ENCODE measurements around the gene SNX8.
"Not testable (repeated sequence)": the region's sequence is repeated elsewhere in the genome, so short reads cannot be mapped to it uniquely, and the experiment has no call there.

SNX8 gene

DNA sequence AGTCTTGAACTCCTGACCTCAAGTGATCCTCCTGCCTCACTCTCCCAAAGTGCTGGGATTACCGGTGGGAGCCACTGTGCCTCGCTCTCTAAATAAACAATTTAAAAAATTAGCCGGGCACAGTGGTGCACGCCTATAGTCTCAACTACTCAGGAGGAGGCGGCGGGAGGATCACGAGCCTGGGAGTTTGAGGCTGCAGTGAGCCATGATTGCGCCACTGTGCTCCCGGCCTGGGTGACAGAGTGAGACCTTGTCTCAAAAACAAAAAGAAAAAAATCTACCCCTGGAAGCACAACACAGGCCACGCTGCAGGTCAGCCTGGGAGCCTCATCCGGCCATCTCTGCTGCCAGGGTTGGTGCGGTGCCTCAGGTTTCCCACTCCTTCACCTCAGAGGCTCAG is 36.6 kb upstream of the SNX8 start:
- CTCF ChIA-PET: no interaction called here
- DNase-seq: no peak
- Mint-ChIP-seq H3K4me3 (no peak overlapping the region), H3K36me3 (peaks cover under 1% of the 10 kb centered on the region), H3K27me3 (no peaks in the 10 kb centered on the region), H3K4me1 (peaks cover 17% of the 10 kb centered on the region), H3K9me3 (no peaks in the 10 kb centered on the region), H3K27ac (no peak overlapping the region)

DNA sequence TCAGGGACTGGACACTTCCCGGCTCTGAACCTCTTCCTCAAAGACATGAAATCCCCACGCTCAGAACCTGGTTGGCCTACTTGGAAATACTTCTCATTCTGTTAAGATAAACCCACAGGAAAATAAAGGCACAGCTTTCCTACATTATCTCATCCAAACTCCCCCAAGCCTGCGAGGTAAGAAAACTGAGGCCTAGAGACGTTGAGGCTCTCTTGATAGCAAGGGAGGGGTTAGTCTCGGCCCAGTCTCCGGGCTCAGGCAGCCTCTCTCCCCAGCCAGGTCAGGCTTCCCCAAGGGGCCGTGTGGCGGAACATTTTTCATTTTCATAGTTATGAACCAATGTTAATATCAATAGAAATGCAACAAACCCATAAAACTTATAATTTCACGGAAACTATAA is 35.8 kb upstream of the SNX8 start:
- peaks cover 16% of the 10 kb centered on the region for H3K4me1 Mint-ChIP-seq
- no peak overlapping the region for H3K27ac Mint-ChIP-seq
- CTCF ChIA-PET: no interaction called here
- H3K27me3 Mint-ChIP-seq: no peaks in the 10 kb centered on the region
- DNase-seq: no peak
- H3K9me3 Mint-ChIP-seq: no peaks in the 10 kb centered on the region
- no peaks in the 10 kb centered on the region for H3K36me3 Mint-ChIP-seq
- H3K4me3 Mint-ChIP-seq: no peak overlapping the region

DNA sequence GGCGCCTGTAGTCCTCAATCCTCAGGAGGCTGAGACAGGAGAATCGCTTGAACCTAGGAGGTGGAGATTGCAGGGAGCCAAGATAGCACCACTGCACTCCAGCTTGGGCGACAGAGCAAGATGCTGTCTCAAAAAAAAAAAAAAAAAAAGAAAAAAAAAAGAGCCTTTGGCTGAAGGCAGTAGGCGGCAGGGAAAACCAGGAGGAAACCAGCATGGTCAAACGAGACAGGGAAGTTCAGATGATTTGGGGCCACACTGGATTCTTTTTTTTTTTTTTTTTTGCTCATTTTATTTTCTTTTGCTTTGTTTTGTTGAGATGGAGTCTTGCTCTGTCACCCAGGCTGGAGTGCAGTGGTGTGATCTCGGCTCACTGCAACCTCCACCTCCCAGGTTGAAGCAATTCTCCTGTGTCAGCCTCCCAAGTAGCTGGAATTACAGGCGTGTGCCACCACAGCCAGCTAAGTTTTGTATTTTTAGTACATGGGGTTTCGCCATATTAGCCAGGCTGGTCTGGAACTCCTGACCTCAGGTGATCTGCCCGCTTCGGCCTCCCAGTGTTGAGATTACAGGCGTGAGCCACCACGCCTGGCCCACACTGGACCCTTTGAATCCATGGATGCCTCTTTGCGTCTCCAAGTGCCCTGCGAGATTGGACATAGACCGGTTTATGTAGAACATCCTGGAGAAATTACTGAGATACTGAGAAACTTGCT is 33.3 kb upstream of the SNX8 start:
- not testable (repeated sequence) for H3K9me3 Mint-ChIP-seq, H3K36me3 Mint-ChIP-seq, H3K27me3 Mint-ChIP-seq, DNase-seq, H3K4me1 Mint-ChIP-seq, H3K4me3 Mint-ChIP-seq
- peak overlapping the region; percentile 19 for H3K27ac Mint-ChIP-seq
- CTCF ChIA-PET: interaction anchor here (0.6 to 2.6 kb wide), 16 partner anchors 9 to 771 kb away, joined by 3 to 12 read pairs (median 3); no protein-coding TSS in a partner anchor

DNA sequence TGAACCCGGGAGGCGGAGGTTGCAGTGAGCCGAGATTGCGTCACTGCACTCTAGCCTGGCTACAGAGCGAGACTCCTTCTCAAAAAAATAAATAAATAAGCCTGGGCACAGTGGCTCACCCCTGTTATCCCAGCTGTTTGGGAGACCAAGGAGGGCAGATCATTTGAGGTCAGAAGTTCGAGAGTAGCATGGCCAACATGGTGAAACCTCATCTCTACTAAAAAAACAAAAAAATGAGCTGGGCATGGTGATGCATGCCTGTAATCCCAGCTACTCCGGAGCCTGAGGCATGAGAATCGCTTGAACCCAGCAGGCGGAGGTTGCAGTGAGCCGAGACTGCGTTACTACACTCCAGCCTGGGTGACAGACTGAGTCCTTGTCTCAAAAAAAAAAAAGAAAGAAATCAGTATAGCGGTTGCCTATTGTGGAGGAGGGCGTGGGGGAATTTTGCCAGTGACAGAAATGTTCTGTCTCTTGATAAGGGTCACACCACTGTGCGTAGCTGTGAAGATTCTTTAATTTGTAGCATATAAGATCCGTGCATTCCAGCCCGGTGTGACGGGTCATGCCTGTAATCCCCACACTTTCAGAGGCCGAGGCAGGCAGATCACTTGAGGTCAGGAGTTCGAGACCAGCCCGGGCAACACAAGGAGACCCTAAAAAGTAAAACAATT is 22.5 kb upstream of the SNX8 start:
- Mint-ChIP-seq H3K4me1 (no peaks in the 10 kb centered on the region), H3K9me3 (no peaks in the 10 kb centered on the region), H3K27ac (no peak overlapping the region), H3K4me3 (no peak overlapping the region), H3K36me3 (no peaks in the 10 kb centered on the region), H3K27me3 (no peaks in the 10 kb centered on the region)
- CTCF ChIA-PET: no interaction called here
- DNase-seq: no peak

DNA sequence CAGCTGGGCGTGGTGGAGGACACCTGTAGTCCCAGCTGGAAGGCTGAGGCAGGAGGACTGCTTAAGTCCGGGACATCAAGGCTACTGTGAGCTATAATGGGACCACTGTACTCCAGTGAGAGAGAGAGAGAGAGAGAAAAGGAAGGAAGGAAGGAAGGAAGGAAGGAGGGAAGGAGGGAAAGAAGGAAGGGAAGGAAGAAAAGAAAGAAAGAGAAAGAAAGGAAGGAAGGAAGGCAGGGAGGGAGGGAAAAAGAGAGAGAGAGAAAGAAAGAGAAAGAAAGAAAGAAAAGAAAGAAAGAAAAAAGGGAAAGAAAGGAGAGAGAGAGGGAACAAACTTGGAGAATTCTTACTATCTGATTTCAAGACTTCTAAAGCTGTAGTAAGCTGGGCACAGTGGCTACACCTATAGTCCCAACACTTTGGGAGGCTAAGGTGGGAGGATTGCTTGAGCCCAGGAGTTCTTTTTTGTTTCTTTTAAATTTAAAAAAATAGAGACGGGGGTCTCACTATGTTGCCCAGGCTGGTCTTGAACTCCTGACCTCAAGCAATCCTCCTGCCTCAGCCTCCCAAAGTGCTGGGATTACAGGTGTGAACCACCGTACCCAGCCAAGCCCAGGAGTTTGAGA is 18.5 kb upstream of the SNX8 start:
- H3K27me3 Mint-ChIP-seq, H3K4me1 Mint-ChIP-seq, H3K36me3 Mint-ChIP-seq, DNase-seq, H3K9me3 Mint-ChIP-seq, H3K27ac Mint-ChIP-seq, H3K4me3 Mint-ChIP-seq, CTCF ChIA-PET: not testable (repeated sequence)

DNA sequence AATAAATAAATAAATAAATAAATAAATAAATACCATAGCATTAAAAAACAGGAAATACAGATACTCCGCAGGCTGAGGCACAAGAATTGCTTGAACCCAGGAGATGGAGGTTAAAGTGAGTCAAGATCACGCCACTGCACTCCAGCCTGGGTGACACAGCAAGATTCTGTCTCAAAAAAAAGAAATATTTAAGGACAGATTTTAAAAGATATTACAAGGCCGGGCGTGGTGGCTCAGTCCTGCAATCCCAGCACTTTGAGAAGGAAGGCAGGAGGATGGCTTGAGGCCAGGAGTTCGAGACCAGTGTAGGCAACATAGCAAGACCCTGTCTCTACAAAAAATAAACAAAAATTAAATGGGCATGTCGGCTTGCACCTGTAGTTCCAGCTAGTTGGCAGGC is 17.5 kb upstream of the SNX8 start:
- CTCF ChIA-PET: no interaction called here
- no peak overlapping the region for H3K27ac Mint-ChIP-seq

DNA sequence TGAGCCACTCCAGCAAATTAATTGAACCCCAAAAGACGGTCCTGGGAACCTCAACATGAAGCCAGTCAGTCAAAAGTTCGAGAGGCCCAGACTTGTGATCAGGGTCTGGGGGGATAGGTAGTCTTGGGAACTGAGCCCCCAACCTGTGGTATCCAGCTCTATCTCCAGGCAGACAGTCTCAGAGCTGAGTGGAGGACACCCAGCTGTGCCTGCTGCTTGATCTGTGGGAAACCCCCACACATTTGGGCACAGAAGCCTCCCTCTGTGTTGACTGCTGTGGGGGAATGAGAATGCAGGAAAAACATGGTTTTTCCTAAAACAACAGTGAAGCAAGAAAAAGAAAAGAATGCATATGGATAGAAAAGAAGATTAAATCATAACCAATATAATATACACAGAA is 16.3 kb upstream of the SNX8 start:
- Mint-ChIP-seq H3K27ac (no peak overlapping the region), H3K4me3 (no peak overlapping the region), H3K27me3 (no peaks in the 10 kb centered on the region), H3K4me1 (no peaks in the 10 kb centered on the region), H3K36me3 (no peaks in the 10 kb centered on the region), H3K9me3 (no peaks in the 10 kb centered on the region)
- CTCF ChIA-PET: no interaction called here
- no peak for DNase-seq

More for the DNA sequence above, 17.5 kb upstream of the SNX8 start:
- no peaks in the 10 kb centered on the region for H3K9me3 Mint-ChIP-seq
- no peaks in the 10 kb centered on the region for H3K4me1 Mint-ChIP-seq
- H3K4me3 Mint-ChIP-seq: no peak overlapping the region
- no peaks in the 10 kb centered on the region for H3K36me3 Mint-ChIP-seq
- no peaks in the 10 kb centered on the region for H3K27me3 Mint-ChIP-seq
- no peak for DNase-seq

DNA sequence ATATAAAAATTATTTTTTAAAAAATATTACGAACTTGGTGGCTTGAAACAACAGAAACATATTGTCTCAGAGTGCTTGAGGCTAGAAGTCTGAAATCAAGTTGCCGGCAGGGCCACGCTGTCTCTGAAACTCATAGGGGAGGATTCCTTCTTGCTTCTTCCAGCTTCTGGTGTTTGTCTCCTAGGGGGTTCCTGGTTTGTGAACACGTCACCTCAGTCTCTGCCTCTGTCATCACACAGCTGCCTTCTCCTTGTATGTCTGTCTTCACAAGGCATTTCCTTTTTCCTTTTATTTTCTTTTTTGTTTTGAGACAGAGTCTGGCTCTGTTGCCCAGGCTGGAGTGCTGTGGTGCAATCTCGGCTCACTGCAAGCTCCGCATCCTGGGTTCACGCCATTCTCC is 12.7 kb upstream of the SNX8 start:
- Mint-ChIP-seq H3K36me3 (no peaks in the 10 kb centered on the region), H3K4me1 (peaks cover 4% of the 10 kb centered on the region), H3K27ac (no peak overlapping the region), H3K9me3 (no peaks in the 10 kb centered on the region), H3K27me3 (peaks cover 17% of the 10 kb centered on the region), H3K4me3 (no peak overlapping the region)
- CTCF ChIA-PET: no interaction called here
- no peak for DNase-seq

DNA sequence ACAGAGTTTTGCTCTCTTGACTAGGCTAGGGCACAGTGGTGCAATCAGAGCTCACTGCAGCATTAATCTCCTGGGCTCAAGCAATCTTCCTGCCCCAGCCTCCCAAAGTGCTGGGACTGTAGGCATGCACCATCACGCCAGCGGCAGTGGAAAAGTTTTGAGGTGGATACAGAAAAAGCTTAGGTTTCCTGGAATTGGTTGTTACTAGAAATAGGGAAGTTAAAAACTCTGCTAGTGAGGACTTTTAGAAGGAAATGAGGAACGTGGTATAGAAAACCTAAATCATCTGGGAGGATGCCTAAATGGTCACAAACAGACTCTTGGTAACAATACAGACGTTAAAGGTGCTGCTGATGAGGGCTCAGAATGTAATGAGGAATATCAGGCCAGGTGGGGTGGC is 10.9 kb upstream of the SNX8 start:
- Mint-ChIP-seq H3K27me3 (peaks cover 17% of the 10 kb centered on the region), H3K4me3 (no peak overlapping the region), H3K36me3 (no peaks in the 10 kb centered on the region), H3K4me1 (peaks cover 4% of the 10 kb centered on the region), H3K27ac (no peak overlapping the region), H3K9me3 (no peaks in the 10 kb centered on the region)
- DNase-seq: no peak
- CTCF ChIA-PET: interaction anchor here (0.6 kb wide), 1 partner anchor 252 kb away, joined by 4 read pairs; no protein-coding TSS in a partner anchor

DNA sequence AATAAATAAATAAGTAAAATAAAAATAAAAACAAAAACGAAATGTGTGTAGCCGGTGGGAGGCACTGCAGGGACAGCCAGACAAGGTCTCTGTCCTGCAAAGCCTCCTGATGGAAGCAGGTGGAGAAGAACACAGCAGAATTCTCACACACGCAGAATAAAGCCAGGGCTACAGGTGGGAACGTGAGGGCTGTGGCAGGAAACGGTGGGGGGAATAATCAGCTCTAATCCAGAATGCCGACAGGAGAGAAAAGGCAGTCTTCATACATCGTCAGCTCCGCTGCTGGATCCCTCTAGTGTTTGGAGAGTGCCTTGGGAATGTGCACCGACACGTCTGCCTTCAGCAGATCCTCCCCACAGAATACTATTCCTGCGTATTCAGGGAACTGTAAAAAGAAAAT is 6.8 kb upstream of the SNX8 start:
- Mint-ChIP-seq H3K9me3 (no peaks in the 10 kb centered on the region), H3K27me3 (peaks cover 17% of the 10 kb centered on the region), H3K36me3 (no peaks in the 10 kb centered on the region), H3K4me3 (no peak overlapping the region), H3K27ac (no peak overlapping the region), H3K4me1 (peaks cover 9% of the 10 kb centered on the region)
- no peak for DNase-seq
- CTCF ChIA-PET: no interaction called here

DNA sequence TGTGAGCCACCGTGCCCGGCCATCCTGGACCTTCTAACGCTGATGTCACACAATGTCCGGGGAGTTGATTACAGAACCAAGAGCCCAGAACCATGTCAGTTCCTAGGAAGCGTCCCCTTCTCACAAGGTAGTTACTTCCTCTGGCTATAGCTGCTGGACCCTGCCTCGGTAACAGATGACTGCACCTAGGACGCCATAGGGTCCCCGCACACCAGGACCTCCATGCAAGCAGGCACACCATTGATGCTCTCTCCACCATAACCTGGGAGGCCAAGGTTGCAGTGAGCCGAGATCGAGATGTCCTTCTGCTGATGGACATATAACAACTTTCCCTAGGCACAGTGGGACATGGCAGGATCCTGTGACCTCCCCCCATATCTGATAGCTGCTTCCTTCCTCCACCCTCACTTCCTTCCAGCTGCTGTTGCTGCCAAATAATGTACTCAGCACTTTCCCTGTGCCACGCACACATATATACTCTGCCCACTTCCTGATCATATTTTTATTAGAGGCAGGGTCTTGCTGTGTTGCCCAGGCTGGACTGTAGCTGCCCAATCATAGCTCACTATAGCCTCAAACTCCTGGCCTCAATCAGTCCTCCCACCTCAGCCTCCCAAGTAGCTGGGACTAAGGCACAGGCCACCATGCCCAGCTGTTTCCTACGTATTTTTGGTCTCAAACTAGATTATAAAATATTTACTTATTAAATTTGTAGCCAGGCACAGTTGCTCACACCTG is 3.5 kb upstream of the SNX8 start:
- Mint-ChIP-seq H3K9me3 (no peaks in the 10 kb centered on the region), H3K4me1 (peaks cover 9% of the 10 kb centered on the region), H3K36me3 (no peaks in the 10 kb centered on the region), H3K27me3 (no peaks in the 10 kb centered on the region), H3K27ac (no peak overlapping the region), H3K4me3 (no peak overlapping the region)
- DNase-seq: no peak
- CTCF ChIA-PET: interaction anchor here (1.1 kb wide), 1 partner anchor 56 kb away, joined by 4 read pairs; no protein-coding TSS in a partner anchor

DNA sequence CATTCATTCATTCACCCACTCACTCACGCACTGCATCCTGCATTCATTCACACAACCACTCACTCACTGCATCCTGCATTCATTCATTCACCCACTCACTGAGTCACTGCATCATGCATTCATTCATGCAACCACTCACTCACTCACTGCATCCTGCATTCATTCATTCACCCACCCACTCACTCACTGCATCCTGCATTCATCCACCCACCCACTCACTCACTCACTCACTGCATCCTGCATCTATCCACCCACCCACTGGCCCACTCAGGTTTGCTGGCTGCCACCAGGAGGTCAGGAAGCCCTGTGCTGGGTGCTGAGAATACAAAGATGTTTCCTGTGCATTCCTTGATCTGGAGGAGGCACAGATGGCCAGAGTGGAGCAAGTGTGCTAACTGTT is 2.3 kb upstream of the SNX8 start:
- Mint-ChIP-seq H3K27me3 (no peaks in the 10 kb centered on the region), H3K36me3 (no peaks in the 10 kb centered on the region), H3K27ac (no peak overlapping the region), H3K4me1 (peaks cover 15% of the 10 kb centered on the region), H3K4me3 (no peak overlapping the region), H3K9me3 (no peaks in the 10 kb centered on the region)
- DNase-seq: no peak
- CTCF ChIA-PET: no interaction called here

DNA sequence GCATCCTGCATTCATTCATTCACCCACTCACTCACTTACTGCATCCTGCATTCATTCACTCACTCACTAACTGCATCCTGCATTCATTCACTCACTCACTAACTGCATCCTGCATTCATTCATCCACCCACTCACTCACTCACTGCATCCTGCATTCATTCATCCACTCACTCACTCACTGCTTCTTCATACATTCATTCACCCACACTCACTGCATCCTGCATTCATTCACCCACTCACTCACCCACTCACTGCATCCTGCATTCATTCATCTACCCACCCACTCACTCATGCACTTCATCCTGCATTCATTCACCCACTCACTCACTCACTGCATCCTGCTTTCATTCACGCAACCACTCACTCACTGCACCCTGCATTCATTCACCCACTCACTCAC is 1.5 kb upstream of the SNX8 start:
- no peak overlapping the region for H3K27ac Mint-ChIP-seq
- CTCF ChIA-PET: no interaction called here
- peaks cover 15% of the 10 kb centered on the region for H3K4me1 Mint-ChIP-seq
- no peaks in the 10 kb centered on the region for H3K36me3 Mint-ChIP-seq
- DNase-seq: no peak
- no peaks in the 10 kb centered on the region for H3K9me3 Mint-ChIP-seq
- no peaks in the 10 kb centered on the region for H3K27me3 Mint-ChIP-seq
- H3K4me3 Mint-ChIP-seq: no peak overlapping the region

DNA sequence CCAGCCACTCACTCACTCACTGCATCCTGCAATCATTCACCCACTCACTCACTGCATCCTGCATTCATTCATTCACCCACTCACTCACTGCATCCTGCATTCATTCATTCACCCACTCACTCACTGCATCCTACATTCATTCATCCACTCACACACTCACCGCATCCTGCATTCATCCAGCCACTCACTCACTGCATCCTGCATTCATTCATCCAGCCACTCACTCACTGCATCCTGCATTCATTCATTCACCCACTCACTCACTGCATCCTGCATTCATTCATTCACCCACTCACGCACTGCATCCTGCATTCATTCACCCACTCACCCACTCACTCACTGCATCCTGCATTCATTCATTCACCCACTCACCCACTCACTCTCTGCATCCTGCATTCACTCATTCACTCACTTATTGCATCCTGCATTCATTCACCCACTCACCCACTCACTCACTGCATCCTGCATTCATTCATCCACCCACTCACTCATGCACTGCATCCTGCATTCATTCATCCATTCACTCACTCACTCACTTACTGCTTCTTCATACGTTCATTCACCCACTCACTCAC is 802 bp upstream of the SNX8 start:
- H3K9me3 Mint-ChIP-seq, CTCF ChIA-PET, H3K36me3 Mint-ChIP-seq, H3K27me3 Mint-ChIP-seq, DNase-seq, H3K27ac Mint-ChIP-seq, H3K4me3 Mint-ChIP-seq: not testable (repeated sequence)
- H3K4me1 Mint-ChIP-seq: peaks cover 15% of the 10 kb centered on the region

Data from activated naive CD4-positive, alpha-beta T cell treated with anti-CD3 and anti-CD28 coated beads, Interleukin-2, amount 10 ng/mL, durations not matched to agents 7 days and 5 days (primary cell).